ENCODE measurements around the gene DCX. TPM values are rescaled to one million over a fixed set of nuclear protein-coding genes. Genes with fewer than 3 reads are reported as not detected.
"Not testable (repeated sequence)": the region's sequence is repeated elsewhere in the genome, so short reads cannot be mapped to it uniquely, and the experiment has no call there.

The DCX gene
- polyA plus RNA-seq, 4 donors: 0.18 to 0.34 (median 0.27) TPM; not detected in 1

- WGBS, 3 donors: 43 to 67% (median 63%) methylated on average over 2 of the region's 2 CpGs
- no peak for FAIRE-seq
Measured at GRCh38 chrX:111348429-111348828, 63.6 kb downstream of the DCX start.

DNA sequence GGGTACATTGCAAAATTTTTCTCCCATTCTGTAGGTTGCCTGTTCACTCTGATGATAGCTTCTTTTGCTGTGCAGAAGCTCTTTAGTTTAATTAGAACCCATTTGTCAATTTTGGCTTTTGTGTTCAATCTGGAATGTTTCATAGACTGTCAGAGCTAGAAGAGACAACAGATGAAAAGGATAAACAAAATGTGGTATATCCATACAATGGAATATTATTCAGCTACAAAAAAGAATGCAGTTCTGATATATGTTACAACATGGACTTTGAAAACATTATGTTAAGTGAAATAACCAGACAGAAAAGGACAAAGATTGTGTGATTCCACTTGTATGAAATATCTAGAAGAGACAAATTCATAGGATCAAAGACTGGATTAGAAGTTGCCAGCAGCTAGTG, 65.8 kb downstream of the DCX start:
- not testable (repeated sequence) for H3K27me3 ChIP-seq (ENCODE audit: control insufficient read depth in 3 of 3, insufficient read depth in 3 of 3, low read length in 3 of 3); H3K4me1 ChIP-seq (ENCODE audit: control insufficient read depth in 3 of 3, insufficient read depth in 2 of 3, low read depth in 1 of 3, low read length in 2 of 3); FAIRE-seq; H3K4me3 ChIP-seq (ENCODE audit: low read depth in 1 of 3, low read length in 3 of 3); H3K27ac ChIP-seq (ENCODE audit: low read depth in 1 of 3, low read length in 2 of 3); DNase-seq; H3K9me3 ChIP-seq (ENCODE audit: control insufficient read depth in 2 of 2, insufficient read depth in 1 of 2, low read depth in 1 of 2, low read length in 1 of 2); H3K36me3 ChIP-seq (ENCODE audit: control insufficient read depth in 3 of 3, insufficient read depth in 2 of 3, low read depth in 1 of 3, low read length in 3 of 3)

More at GRCh38 chrX:111348429-111348828, 63.6 kb downstream of the DCX start:
- H3K9me3 ChIP-seq (ENCODE audit: control insufficient read depth in 2 of 2, insufficient read depth in 1 of 2, low read depth in 1 of 2, low read length in 1 of 2): no peaks in the 10 kb centered on the region
- H3K4me1 ChIP-seq (ENCODE audit: control insufficient read depth in 3 of 3, insufficient read depth in 2 of 3, low read depth in 1 of 3, low read length in 2 of 3): no peaks in the 10 kb centered on the region
- H3K36me3 ChIP-seq (ENCODE audit: control insufficient read depth in 3 of 3, insufficient read depth in 2 of 3, low read depth in 1 of 3, low read length in 3 of 3): no peaks in the 10 kb centered on the region
- DNase-seq: no peak
- H3K27me3 ChIP-seq (ENCODE audit: control insufficient read depth in 3 of 3, insufficient read depth in 3 of 3, low read length in 3 of 3): no peaks in the 10 kb centered on the region
- H3K27ac ChIP-seq (ENCODE audit: low read depth in 1 of 3, low read length in 2 of 3): no peak overlapping the region
- H3K4me3 ChIP-seq (ENCODE audit: low read depth in 1 of 3, low read length in 3 of 3): no peak overlapping the region

GRCh38 chrX:111340054-111340453, 71.9 kb downstream of the DCX start:
- Histone ChIP-seq H3K4me3 (ENCODE audit: low read depth in 1 of 3, low read length in 3 of 3) (no peak overlapping the region), H3K27me3 (ENCODE audit: control insufficient read depth in 3 of 3, insufficient read depth in 3 of 3, low read length in 3 of 3) (no peaks in the 10 kb centered on the region), H3K36me3 (ENCODE audit: control insufficient read depth in 3 of 3, insufficient read depth in 2 of 3, low read depth in 1 of 3, low read length in 3 of 3) (no peaks in the 10 kb centered on the region), H3K27ac (ENCODE audit: low read depth in 1 of 3, low read length in 2 of 3) (no peak overlapping the region), H3K4me1 (ENCODE audit: control insufficient read depth in 3 of 3, insufficient read depth in 2 of 3, low read depth in 1 of 3, low read length in 2 of 3) (no peaks in the 10 kb centered on the region), H3K9me3 (ENCODE audit: control insufficient read depth in 2 of 2, insufficient read depth in 1 of 2, low read depth in 1 of 2, low read length in 1 of 2) (no peaks in the 10 kb centered on the region)
- WGBS, 3 donors: 61 to 86% (median 81%) methylated on average over 2 of the region's 2 CpGs
- no peak for DNase-seq
- no peak for FAIRE-seq

- Histone ChIP-seq H3K27me3 (ENCODE audit: control insufficient read depth in 3 of 3, insufficient read depth in 3 of 3, low read length in 3 of 3) (no peaks in the 10 kb centered on the region), H3K4me1 (ENCODE audit: control insufficient read depth in 3 of 3, insufficient read depth in 2 of 3, low read depth in 1 of 3, low read length in 2 of 3) (no peaks in the 10 kb centered on the region), H3K36me3 (ENCODE audit: control insufficient read depth in 3 of 3, insufficient read depth in 2 of 3, low read depth in 1 of 3, low read length in 3 of 3) (no peaks in the 10 kb centered on the region), H3K27ac (ENCODE audit: low read depth in 1 of 3, low read length in 2 of 3) (no peak overlapping the region), H3K4me3 (ENCODE audit: low read depth in 1 of 3, low read length in 3 of 3) (no peak overlapping the region), H3K9me3 (ENCODE audit: control insufficient read depth in 2 of 2, insufficient read depth in 1 of 2, low read depth in 1 of 2, low read length in 1 of 2) (no peaks in the 10 kb centered on the region)
- FAIRE-seq: no peak
- DNase-seq: no peak
Measured at GRCh38 chrX:111339212-111339611, 72.8 kb downstream of the DCX start.

DNA sequence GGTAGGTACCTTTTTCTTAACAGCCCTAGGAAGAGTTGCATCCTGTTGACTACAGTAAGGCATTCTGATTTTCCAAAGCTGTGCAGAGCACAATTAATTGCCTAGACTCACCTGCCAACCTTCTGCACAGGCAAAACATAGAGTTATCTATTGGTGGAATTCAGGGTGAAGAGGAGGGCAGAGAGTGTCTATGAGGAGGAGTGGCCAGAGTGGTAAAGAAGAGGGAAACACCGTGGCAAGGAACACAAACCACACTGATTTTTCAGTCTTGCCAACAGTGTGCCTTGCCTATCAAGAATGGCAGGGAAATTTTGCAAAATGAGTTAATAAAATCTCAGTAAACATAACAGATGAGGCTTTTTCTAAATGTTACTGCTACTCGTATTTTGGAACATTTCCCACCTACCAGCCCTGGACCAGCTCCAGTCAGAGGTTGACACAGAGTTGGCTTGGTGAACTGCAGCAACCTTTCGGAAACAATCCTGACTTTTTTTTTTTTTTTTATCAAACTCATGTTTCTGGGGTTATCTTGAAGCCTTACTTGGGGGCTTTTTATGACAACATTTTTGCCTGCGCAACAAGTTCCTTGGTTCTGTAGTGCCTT, 73.8 kb downstream of the DCX start:
- Histone ChIP-seq H3K27ac (ENCODE audit: low read depth in 1 of 3, low read length in 2 of 3) (no peak overlapping the region), H3K36me3 (ENCODE audit: control insufficient read depth in 3 of 3, insufficient read depth in 2 of 3, low read depth in 1 of 3, low read length in 3 of 3) (no peaks in the 10 kb centered on the region), H3K27me3 (ENCODE audit: control insufficient read depth in 3 of 3, insufficient read depth in 3 of 3, low read length in 3 of 3) (no peaks in the 10 kb centered on the region), H3K4me1 (ENCODE audit: control insufficient read depth in 3 of 3, insufficient read depth in 2 of 3, low read depth in 1 of 3, low read length in 2 of 3) (no peaks in the 10 kb centered on the region), H3K9me3 (ENCODE audit: control insufficient read depth in 2 of 2, insufficient read depth in 1 of 2, low read depth in 1 of 2, low read length in 1 of 2) (no peaks in the 10 kb centered on the region), H3K4me3 (ENCODE audit: low read depth in 1 of 3, low read length in 3 of 3) (no peak overlapping the region)
- FAIRE-seq (no peak), DNase-seq (no peak)
- 64 to 79% (median 75%) methylated on average over 4 of the region's 4 CpGs for WGBS, 3 donors

- DNase-seq (peak in 1 of 2 donors; percentile 58), FAIRE-seq (peak; percentile 47)
- no peaks in the 10 kb centered on the region for H3K9me3 ChIP-seq (ENCODE audit: control insufficient read depth in 2 of 2, insufficient read depth in 1 of 2, low read depth in 1 of 2, low read length in 1 of 2)
- H3K27ac ChIP-seq (ENCODE audit: low read depth in 1 of 3, low read length in 2 of 3): no peak overlapping the region
- no peaks in the 10 kb centered on the region for H3K27me3 ChIP-seq (ENCODE audit: control insufficient read depth in 3 of 3, insufficient read depth in 3 of 3, low read length in 3 of 3)
- WGBS, 3 donors: 37 to 48% (median 45%) methylated on average over 2 of the region's 2 CpGs
- H3K36me3 ChIP-seq (ENCODE audit: control insufficient read depth in 3 of 3, insufficient read depth in 2 of 3, low read depth in 1 of 3, low read length in 3 of 3): no peaks in the 10 kb centered on the region
- H3K4me3 ChIP-seq (ENCODE audit: low read depth in 1 of 3, low read length in 3 of 3): no peak overlapping the region
- no peaks in the 10 kb centered on the region for H3K4me1 ChIP-seq (ENCODE audit: control insufficient read depth in 3 of 3, insufficient read depth in 2 of 3, low read depth in 1 of 3, low read length in 2 of 3)
Measured at GRCh38 chrX:111337067-111337637, 74.8 kb downstream of the DCX start.

- 63 to 94% (median 80%) methylated on average over 1 of the region's 1 CpG for WGBS, 3 donors
- FAIRE-seq (no peak), DNase-seq (no peak)
- Histone ChIP-seq H3K27me3 (ENCODE audit: control insufficient read depth in 3 of 3, insufficient read depth in 3 of 3, low read length in 3 of 3) (no peaks in the 10 kb centered on the region), H3K36me3 (ENCODE audit: control insufficient read depth in 3 of 3, insufficient read depth in 2 of 3, low read depth in 1 of 3, low read length in 3 of 3) (no peaks in the 10 kb centered on the region), H3K4me3 (ENCODE audit: low read depth in 1 of 3, low read length in 3 of 3) (no peak overlapping the region), H3K27ac (ENCODE audit: low read depth in 1 of 3, low read length in 2 of 3) (no peak overlapping the region), H3K9me3 (ENCODE audit: control insufficient read depth in 2 of 2, insufficient read depth in 1 of 2, low read depth in 1 of 2, low read length in 1 of 2) (no peaks in the 10 kb centered on the region), H3K4me1 (ENCODE audit: control insufficient read depth in 3 of 3, insufficient read depth in 2 of 3, low read depth in 1 of 3, low read length in 2 of 3) (no peaks in the 10 kb centered on the region)
Measured at GRCh38 chrX:111336141-111336540, 75.9 kb downstream of the DCX start.

GRCh38 chrX:111329370-111329769, 82.6 kb downstream of the DCX start:
- FAIRE-seq: no peak
- Histone ChIP-seq H3K4me1 (ENCODE audit: control insufficient read depth in 3 of 3, insufficient read depth in 2 of 3, low read depth in 1 of 3, low read length in 2 of 3) (no peaks in the 10 kb centered on the region), H3K27ac (ENCODE audit: low read depth in 1 of 3, low read length in 2 of 3) (no peak overlapping the region), H3K9me3 (ENCODE audit: control insufficient read depth in 2 of 2, insufficient read depth in 1 of 2, low read depth in 1 of 2, low read length in 1 of 2) (no peaks in the 10 kb centered on the region), H3K27me3 (ENCODE audit: control insufficient read depth in 3 of 3, insufficient read depth in 3 of 3, low read length in 3 of 3) (no peaks in the 10 kb centered on the region), H3K4me3 (ENCODE audit: low read depth in 1 of 3, low read length in 3 of 3) (no peak overlapping the region), H3K36me3 (ENCODE audit: control insufficient read depth in 3 of 3, insufficient read depth in 2 of 3, low read depth in 1 of 3, low read length in 3 of 3) (no peaks in the 10 kb centered on the region)
- DNase-seq: no peak

- no peak for FAIRE-seq
- H3K4me3 ChIP-seq (ENCODE audit: low read depth in 1 of 3, low read length in 3 of 3): no peak overlapping the region
- H3K27me3 ChIP-seq (ENCODE audit: control insufficient read depth in 3 of 3, insufficient read depth in 3 of 3, low read length in 3 of 3): no peaks in the 10 kb centered on the region
- H3K36me3 ChIP-seq (ENCODE audit: control insufficient read depth in 3 of 3, insufficient read depth in 2 of 3, low read depth in 1 of 3, low read length in 3 of 3): no peaks in the 10 kb centered on the region
- no peaks in the 10 kb centered on the region for H3K9me3 ChIP-seq (ENCODE audit: control insufficient read depth in 2 of 2, insufficient read depth in 1 of 2, low read depth in 1 of 2, low read length in 1 of 2)
- no peak for DNase-seq
- H3K4me1 ChIP-seq (ENCODE audit: control insufficient read depth in 3 of 3, insufficient read depth in 2 of 3, low read depth in 1 of 3, low read length in 2 of 3): no peaks in the 10 kb centered on the region
- H3K27ac ChIP-seq (ENCODE audit: low read depth in 1 of 3, low read length in 2 of 3): no peak overlapping the region
Measured at GRCh38 chrX:111328858-111329257, 83.1 kb downstream of the DCX start.

Measured in small intestine (tissue), 7 donors.